ENCODE results near the gene NPAS1.

NPAS1 gene

GRCh38 chr19:47019431-47020041, at the start of gene NPAS1:
TSS of gene NPAS1 (plus strand) at chr19:47019837. CDS start at chr19:47021048, 1,211 bp downstream.
- TF ChIP-seq GATA3 (IDR thresholded peaks at IDR 0.05; ENCODE audit: low read depth, low read length), result no peak
- no peak for TF ChIP-seq GATA2 (IDR thresholded peaks at IDR 0.05; ENCODE audit: low read depth, low read length)

- no peak for TF ChIP-seq GATA2 (IDR thresholded peaks at IDR 0.05; ENCODE audit: low read depth, low read length)
- no peak for TF ChIP-seq GATA3 (IDR thresholded peaks at IDR 0.05; ENCODE audit: low read depth, low read length)
Observed at GRCh38 chr19:46970815-46971214, 48.8 kb upstream of the NPAS1 start.

GRCh38 chr19:46972311-46972710, 47.3 kb upstream of the NPAS1 start:
- no peak for TF ChIP-seq GATA3 (IDR thresholded peaks at IDR 0.05; ENCODE audit: low read depth, low read length)

GRCh38 chr19:46974181-46974580, 45.5 kb upstream of the NPAS1 start:
- no peak for TF ChIP-seq GATA3 (IDR thresholded peaks at IDR 0.05; ENCODE audit: low read depth, low read length)
- TF ChIP-seq GATA2 (IDR thresholded peaks at IDR 0.05; ENCODE audit: low read depth, low read length), result no peak

GRCh38 chr19:46975011-46975924, 44.4 kb upstream of the NPAS1 start:
- TF ChIP-seq GATA3 (IDR thresholded peaks at IDR 0.05; ENCODE audit: low read depth, low read length), result no peak
- no peak for TF ChIP-seq GATA2 (IDR thresholded peaks at IDR 0.05; ENCODE audit: low read depth, low read length)

- TF ChIP-seq GATA3 (IDR thresholded peaks at IDR 0.05; ENCODE audit: low read depth, low read length), result no peak
- TF ChIP-seq GATA2 (IDR thresholded peaks at IDR 0.05; ENCODE audit: low read depth, low read length), result no peak; the same call in 1 of the 2 replicates
Observed at GRCh38 chr19:46975925-46976782, 43.5 kb upstream of the NPAS1 start.

- no peak for TF ChIP-seq GATA3 (IDR thresholded peaks at IDR 0.05; ENCODE audit: low read depth, low read length)
- TF ChIP-seq GATA2 (IDR thresholded peaks at IDR 0.05; ENCODE audit: low read depth, low read length), result no peak
Observed at GRCh38 chr19:46976845-46977320, 42.8 kb upstream of the NPAS1 start.

GRCh38 chr19:46977548-46977947, 42.1 kb upstream of the NPAS1 start:
- TF ChIP-seq GATA3 (IDR thresholded peaks at IDR 0.05; ENCODE audit: low read depth, low read length), result no peak
- no peak for TF ChIP-seq GATA2 (IDR thresholded peaks at IDR 0.05; ENCODE audit: low read depth, low read length)

- no peak for TF ChIP-seq GATA2 (IDR thresholded peaks at IDR 0.05; ENCODE audit: low read depth, low read length)
- no peak for TF ChIP-seq GATA3 (IDR thresholded peaks at IDR 0.05; ENCODE audit: low read depth, low read length)
Observed at GRCh38 chr19:46978171-46978869, 41.3 kb upstream of the NPAS1 start.

- TF ChIP-seq GATA3 (IDR thresholded peaks at IDR 0.05; ENCODE audit: low read depth, low read length), result no peak
- no peak for TF ChIP-seq GATA2 (IDR thresholded peaks at IDR 0.05; ENCODE audit: low read depth, low read length)
Observed at GRCh38 chr19:46979126-46980105, 40.2 kb upstream of the NPAS1 start.

- TF ChIP-seq GATA2 (IDR thresholded peaks at IDR 0.05; ENCODE audit: low read depth, low read length) (no peak), GATA3 (IDR thresholded peaks at IDR 0.05; ENCODE audit: low read depth, low read length) (no peak)
Observed at GRCh38 chr19:46980761-46981160, 38.9 kb upstream of the NPAS1 start.

- TF ChIP-seq GATA2 (IDR thresholded peaks at IDR 0.05; ENCODE audit: low read depth, low read length) (no peak), GATA3 (IDR thresholded peaks at IDR 0.05; ENCODE audit: low read depth, low read length) (no peak)
Observed at GRCh38 chr19:46981286-46981945, 38.2 kb upstream of the NPAS1 start.

Measured in SH-SY5Y (cell line).